ENCODE results near the gene SNRPA. TPM values are rescaled to one million over a fixed set of nuclear protein-coding genes. Genes with fewer than 3 reads are reported as not detected.
A peak's percentile ranks its signal among the peaks of the same experiment; 100 is the strongest.

SNRPA gene
- total and polyA plus RNA-seq, 2 of the 13 experiments (the other 11 are each of a cell fraction or from before 2014, with no cell fraction given), result 59.6 to 162 TPM

DNA sequence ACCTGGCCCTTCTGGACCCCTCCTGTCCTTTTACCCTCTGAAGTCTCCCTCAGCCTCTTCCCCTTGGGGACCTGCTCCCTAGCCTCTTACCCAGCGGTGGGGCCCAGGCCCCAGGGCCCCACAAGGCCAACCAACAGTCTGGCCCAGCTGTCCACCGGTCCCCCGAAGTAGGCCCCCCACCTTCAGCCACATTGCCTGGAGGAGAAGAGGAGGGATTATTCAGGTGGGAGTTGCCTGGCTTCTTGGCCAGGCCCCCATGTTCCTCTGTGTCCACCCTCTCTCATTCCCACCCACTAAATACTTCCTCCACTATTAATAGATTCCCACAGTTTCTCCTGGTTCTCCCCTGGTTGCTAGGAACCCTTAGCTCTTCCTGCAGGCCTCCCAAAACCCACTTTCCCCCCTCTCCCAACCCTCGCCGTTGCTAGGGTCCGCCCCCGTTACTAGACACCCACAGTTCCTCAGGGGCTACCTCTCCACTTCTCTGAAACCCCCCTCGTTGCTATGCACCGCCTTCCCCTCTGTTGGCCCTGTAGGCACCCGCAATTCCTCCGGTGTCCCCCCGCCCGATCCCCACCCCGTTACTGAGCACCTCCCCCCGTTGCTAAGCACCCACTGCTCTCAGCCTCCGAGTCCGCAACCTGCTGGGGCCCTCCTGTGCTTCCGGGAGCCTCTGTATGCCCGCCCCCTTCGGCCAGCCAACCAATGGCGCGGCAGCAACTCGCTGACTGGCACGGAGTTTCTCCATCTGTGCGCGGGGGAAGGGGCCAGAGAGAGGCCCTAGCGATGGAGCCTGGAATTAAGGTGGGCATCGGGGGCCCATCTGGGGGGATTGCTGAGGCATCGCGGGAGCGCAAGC is 36.3 kb upstream of the SNRPA start (continued):
- TF ChIP-seq, protein P1, sequence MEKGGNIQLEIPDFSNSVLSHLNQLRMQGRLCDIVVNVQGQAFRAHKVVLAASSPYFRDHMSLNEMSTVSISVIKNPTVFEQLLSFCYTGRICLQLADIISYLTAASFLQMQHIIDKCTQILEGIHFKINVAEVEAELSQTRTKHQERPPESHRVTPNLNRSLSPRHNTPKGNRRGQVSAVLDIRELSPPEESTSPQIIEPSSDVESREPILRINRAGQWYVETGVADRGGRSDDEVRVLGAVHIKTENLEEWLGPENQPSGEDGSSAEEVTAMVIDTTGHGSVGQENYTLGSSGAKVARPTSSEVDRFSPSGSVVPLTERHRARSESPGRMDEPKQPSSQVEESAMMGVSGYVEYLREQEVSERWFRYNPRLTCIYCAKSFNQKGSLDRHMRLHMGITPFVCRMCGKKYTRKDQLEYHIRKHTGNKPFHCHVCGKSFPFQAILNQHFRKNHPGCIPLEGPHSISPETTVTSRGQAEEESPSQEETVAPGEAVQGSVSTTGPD (CRISPR knock-in tag; IDR thresholded peaks at IDR 0.05), result no peak
- TF ChIP-seq ZNF441 (CRISPR knock-in tag; IDR thresholded peaks at IDR 0.05; ENCODE audit: borderline replicate concordance) (no peak), ZNF10 (CRISPR knock-in tag; IDR thresholded peaks at IDR 0.05; ENCODE audit: borderline replicate concordance, low read depth) (no peak), PAF1 (CRISPR knock-in tag; IDR thresholded peaks at IDR 0.05) (no peak), ZNF777 (CRISPR knock-in tag; IDR thresholded peaks at IDR 0.05) (no peak), GTF2F1 (IDR thresholded peaks at IDR 0.05; ENCODE audit: low read length) (no peak), ZFYVE20 (CRISPR knock-in tag; IDR thresholded peaks at IDR 0.05; ENCODE audit: borderline replicate concordance, low read depth) (no peak), ZNF747 (CRISPR knock-in tag; IDR thresholded peaks at IDR 0.05; ENCODE audit: borderline replicate concordance) (0 out of 2 replicates have a peak, but pooled peaks have one; percentile 14), MYNN (CRISPR knock-in tag; IDR thresholded peaks at IDR 0.05; ENCODE audit: low read depth) (no peak), KAT2B (IDR thresholded peaks at IDR 0.05; ENCODE audit: borderline replicate concordance, low read depth, low read length) (no peak)
- TF ChIP-seq, protein P2, sequence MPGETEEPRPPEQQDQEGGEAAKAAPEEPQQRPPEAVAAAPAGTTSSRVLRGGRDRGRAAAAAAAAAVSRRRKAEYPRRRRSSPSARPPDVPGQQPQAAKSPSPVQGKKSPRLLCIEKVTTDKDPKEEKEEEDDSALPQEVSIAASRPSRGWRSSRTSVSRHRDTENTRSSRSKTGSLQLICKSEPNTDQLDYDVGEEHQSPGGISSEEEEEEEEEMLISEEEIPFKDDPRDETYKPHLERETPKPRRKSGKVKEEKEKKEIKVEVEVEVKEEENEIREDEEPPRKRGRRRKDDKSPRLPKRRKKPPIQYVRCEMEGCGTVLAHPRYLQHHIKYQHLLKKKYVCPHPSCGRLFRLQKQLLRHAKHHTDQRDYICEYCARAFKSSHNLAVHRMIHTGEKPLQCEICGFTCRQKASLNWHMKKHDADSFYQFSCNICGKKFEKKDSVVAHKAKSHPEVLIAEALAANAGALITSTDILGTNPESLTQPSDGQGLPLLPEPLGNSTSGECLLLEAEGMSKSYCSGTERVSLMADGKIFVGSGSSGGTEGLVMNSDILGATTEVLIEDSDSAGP (CRISPR knock-in tag; IDR thresholded peaks at IDR 0.05; ENCODE audit: borderline replicate concordance), result peak; percentile 56; the same call in 1 of the 2 replicates
- TF ChIP-seq, protein P3, sequence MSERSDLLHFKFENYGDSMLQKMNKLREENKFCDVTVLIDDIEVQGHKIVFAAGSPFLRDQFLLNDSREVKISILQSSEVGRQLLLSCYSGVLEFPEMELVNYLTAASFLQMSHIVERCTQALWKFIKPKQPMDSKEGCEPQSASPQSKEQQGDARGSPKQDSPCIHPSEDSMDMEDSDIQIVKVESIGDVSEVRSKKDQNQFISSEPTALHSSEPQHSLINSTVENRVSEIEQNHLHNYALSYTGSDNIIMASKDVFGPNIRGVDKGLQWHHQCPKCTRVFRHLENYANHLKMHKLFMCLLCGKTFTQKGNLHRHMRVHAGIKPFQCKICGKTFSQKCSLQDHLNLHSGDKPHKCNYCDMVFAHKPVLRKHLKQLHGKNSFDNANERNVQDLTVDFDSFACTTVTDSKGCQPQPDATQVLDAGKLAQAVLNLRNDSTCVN (CRISPR knock-in tag; IDR thresholded peaks at IDR 0.05; ENCODE audit: borderline replicate concordance), result no peak
- TF ChIP-seq, protein P4, sequence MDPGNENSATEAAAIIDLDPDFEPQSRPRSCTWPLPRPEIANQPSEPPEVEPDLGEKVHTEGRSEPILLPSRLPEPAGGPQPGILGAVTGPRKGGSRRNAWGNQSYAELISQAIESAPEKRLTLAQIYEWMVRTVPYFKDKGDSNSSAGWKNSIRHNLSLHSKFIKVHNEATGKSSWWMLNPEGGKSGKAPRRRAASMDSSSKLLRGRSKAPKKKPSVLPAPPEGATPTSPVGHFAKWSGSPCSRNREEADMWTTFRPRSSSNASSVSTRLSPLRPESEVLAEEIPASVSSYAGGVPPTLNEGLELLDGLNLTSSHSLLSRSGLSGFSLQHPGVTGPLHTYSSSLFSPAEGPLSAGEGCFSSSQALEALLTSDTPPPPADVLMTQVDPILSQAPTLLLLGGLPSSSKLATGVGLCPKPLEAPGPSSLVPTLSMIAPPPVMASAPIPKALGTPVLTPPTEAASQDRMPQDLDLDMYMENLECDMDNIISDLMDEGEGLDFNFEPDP (CRISPR knock-in tag; conservative IDR thresholded peaks at IDR 0.05), result no peak

All from HepG2 (cell line).